ENCODE data around the gene SOX15. TPM values are rescaled to one million over a fixed set of nuclear protein-coding genes. Genes with fewer than 3 reads are reported as not detected.

Gene SOX15
- total RNA-seq, 1 donor from 2014 or later = 0.51 TPM

DNA sequence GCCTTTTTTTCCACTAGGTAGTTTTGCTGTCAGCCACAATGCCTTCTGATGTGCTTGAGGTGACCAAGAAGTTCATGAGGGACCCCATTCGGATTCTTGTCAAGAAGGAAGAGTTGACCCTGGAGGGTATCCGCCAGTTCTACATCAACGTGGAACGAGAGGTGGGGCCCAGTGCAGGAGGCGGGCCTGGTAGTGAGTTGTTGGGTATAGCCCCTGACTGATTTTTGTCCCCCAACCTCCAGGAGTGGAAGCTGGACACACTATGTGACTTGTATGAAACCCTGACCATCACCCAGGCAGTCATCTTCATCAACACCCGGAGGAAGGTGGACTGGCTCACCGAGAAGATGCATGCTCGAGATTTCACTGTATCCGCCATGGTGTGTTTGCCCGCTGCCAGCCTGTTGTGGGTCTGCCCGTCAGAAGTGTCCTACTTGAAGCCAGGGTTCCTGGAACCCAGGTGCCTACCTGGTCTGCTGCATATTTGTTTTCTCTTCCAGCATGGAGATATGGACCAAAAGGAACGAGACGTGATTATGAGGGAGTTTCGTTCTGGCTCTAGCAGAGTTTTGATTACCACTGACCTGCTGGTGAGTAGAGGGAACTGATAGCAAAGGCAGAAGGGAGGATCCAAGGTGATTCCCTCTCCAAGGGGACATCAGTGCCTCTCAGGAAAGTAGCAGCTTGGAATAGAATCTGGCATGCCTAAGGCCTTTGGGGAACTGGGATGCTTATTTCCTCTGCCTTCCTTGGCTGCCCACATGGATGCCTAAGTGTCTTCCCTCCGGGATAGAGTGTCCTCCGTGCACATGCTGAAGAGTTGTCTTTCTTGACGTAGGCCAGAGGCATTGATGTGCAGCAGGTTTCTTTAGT lies 12.3 kb downstream of the SOX15 start:
- Mint-ChIP-seq H3K36me3 (peaks cover 44% of the 10 kb centered on the region), H3K4me1 (peaks cover 47% of the 10 kb centered on the region), H3K27ac (no peak overlapping the region), H3K4me3 (peak overlapping the region; percentile 48), H3K9me3 (no peaks in the 10 kb centered on the region), H3K27me3 (ENCODE audit: insufficient read depth, low read depth) (peaks cover 19% of the 10 kb centered on the region)
- H2AFZ ChIP-seq (replicated peaks) = no peak overlapping the region
- no peak for DNase-seq (ENCODE audit: low spot score)
- H3F3A ChIP-seq (ENCODE audit: low read depth) = peaks cover 84% of the 10 kb centered on the region
- no peaks in the 10 kb centered on the region for H3K9me3 ChIP-seq (ENCODE audit: low read depth)
- peaks cover 17% of the 10 kb centered on the region for H3K36me3 ChIP-seq
- peaks cover 17% of the 10 kb centered on the region for H3K4me1 ChIP-seq
- TF ChIP-seq EZH2phosphoT487 (IDR thresholded peaks at IDR 0.05) = no peak
- TF ChIP-seq CTCF (IDR thresholded peaks at IDR 0.05) = no peak
- TF ChIP-seq EZH2 (IDR thresholded peaks at IDR 0.05) = no peak
- H3K4me3 ChIP-seq = no peak overlapping the region
- H3K4me2 ChIP-seq = no peak overlapping the region
- H3K27ac ChIP-seq = peak overlapping the region; percentile 40
- no peak overlapping the region for H3K9ac ChIP-seq
- H3K79me2 ChIP-seq (ENCODE audit: low read depth) = peaks cover 52% of the 10 kb centered on the region
- H4K20me1 ChIP-seq (ENCODE audit: low read depth) = peaks cover 66% of the 10 kb centered on the region
- H3K27me3 ChIP-seq = no peaks in the 10 kb centered on the region

GRCh38 chr17:7576432-7576937 lies 13.4 kb downstream of the SOX15 start:
- no peak for TF ChIP-seq CTCF (IDR thresholded peaks at IDR 0.05)
- no peaks in the 10 kb centered on the region for H3K9me3 Mint-ChIP-seq
- no peak overlapping the region for H3K4me3 ChIP-seq
- H3K4me2 ChIP-seq = no peak overlapping the region
- H4K20me1 ChIP-seq (ENCODE audit: low read depth) = peaks cover 66% of the 10 kb centered on the region
- peaks cover 19% of the 10 kb centered on the region for H3K27me3 Mint-ChIP-seq (ENCODE audit: insufficient read depth, low read depth)
- peaks cover 46% of the 10 kb centered on the region for H3K79me2 ChIP-seq (ENCODE audit: low read depth)
- no peak for DNase-seq (ENCODE audit: low spot score)
- peaks cover 82% of the 10 kb centered on the region for H3F3A ChIP-seq (ENCODE audit: low read depth)
- H3K27ac ChIP-seq = no peak overlapping the region
- H3K4me1 Mint-ChIP-seq = peaks cover 48% of the 10 kb centered on the region
- H3K9me3 ChIP-seq (ENCODE audit: low read depth) = no peaks in the 10 kb centered on the region
- no peak overlapping the region for H3K27ac Mint-ChIP-seq
- H3K36me3 ChIP-seq = peaks cover 17% of the 10 kb centered on the region
- H3K4me3 Mint-ChIP-seq = peak overlapping the region; percentile 69
- H3K4me1 ChIP-seq = peaks cover 17% of the 10 kb centered on the region
- no peak overlapping the region for H2AFZ ChIP-seq (replicated peaks)
- peaks cover 41% of the 10 kb centered on the region for H3K36me3 Mint-ChIP-seq
- no peaks in the 10 kb centered on the region for H3K27me3 ChIP-seq
- H3K9ac ChIP-seq = no peak overlapping the region

- H3K4me2 ChIP-seq = no peak overlapping the region
- no peaks in the 10 kb centered on the region for H3K27me3 ChIP-seq
- peaks cover 66% of the 10 kb centered on the region for H4K20me1 ChIP-seq (ENCODE audit: low read depth)
- no peak overlapping the region for H3K9ac ChIP-seq
- no peak overlapping the region for H2AFZ ChIP-seq (replicated peaks)
- H3K9me3 Mint-ChIP-seq = no peaks in the 10 kb centered on the region
- H3K36me3 ChIP-seq = peaks cover 17% of the 10 kb centered on the region
- H3K27ac Mint-ChIP-seq = no peak overlapping the region
- H3K36me3 Mint-ChIP-seq = peaks cover 44% of the 10 kb centered on the region
- H3K79me2 ChIP-seq (ENCODE audit: low read depth) = peaks cover 50% of the 10 kb centered on the region
- peaks cover 17% of the 10 kb centered on the region for H3K27me3 Mint-ChIP-seq (ENCODE audit: insufficient read depth, low read depth)
- H3K27ac ChIP-seq = no peak overlapping the region
- no peak overlapping the region for H3K4me3 ChIP-seq
- peaks cover 17% of the 10 kb centered on the region for H3K4me1 ChIP-seq
- peaks cover 82% of the 10 kb centered on the region for H3F3A ChIP-seq (ENCODE audit: low read depth)
- no peak overlapping the region for H3K4me3 Mint-ChIP-seq
- TF ChIP-seq CTCF (IDR thresholded peaks at IDR 0.05) = no peak
- no peak for TF ChIP-seq EZH2phosphoT487 (IDR thresholded peaks at IDR 0.05)
- no peak for TF ChIP-seq EZH2 (IDR thresholded peaks at IDR 0.05)
- peaks cover 48% of the 10 kb centered on the region for H3K4me1 Mint-ChIP-seq
- no peaks in the 10 kb centered on the region for H3K9me3 ChIP-seq (ENCODE audit: low read depth)
- no peak for DNase-seq (ENCODE audit: low spot score)
Measured at GRCh38 chr17:7575959-7576358, 13.9 kb downstream of the SOX15 start.

All from neural progenitor cell (in vitro differentiated cells).